Inflammatory macrophage treated with lipopolysaccharide for 4 hours (primary cell): ENCODE data around the gene EGFLAM.

Source experiments
- DNase-seq: peaks from one replicate; pipeline ENCODE4 v3.0.0-alpha.2; 2020

EGFLAM gene

DNA sequence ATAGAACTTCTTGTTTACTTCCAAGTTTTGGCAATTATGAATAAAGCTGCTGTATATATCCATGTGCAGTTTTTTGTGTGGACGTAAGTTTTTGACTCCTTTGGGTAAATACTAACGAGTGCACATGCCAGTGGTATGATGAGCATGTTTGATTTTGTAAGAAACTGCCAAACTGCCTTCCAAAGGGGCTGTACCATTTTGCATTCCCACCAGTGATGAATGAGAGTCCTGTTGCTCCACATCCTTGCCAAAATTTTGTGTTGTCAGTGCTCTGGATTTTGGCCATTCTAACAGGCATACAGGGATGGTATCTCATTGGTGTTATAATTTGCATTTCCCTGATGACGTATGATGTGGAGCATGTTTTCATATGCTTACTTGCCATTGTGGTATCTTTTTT, 73.5 kb downstream of the EGFLAM start:
- no peak for DNase-seq

DNA sequence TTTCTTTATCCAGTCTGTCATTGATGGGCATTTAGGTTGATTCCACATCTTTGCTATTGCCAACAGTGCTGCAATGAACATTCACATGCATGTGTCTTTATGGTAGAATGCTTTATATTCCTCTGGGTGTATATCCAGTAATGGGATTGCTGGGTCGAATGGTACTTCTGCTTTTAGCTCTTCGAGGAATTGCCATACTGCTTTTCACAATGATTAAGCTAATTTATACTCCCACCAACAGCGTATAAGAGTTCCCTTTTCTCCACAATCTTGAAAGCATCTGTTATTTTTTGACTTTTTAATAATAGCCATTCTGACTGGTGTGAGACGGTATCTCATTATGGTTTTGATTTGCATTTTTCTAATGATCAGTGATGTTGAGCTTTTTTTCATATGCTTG, 74.8 kb downstream of the EGFLAM start:
- peak; percentile 24 for DNase-seq

DNA sequence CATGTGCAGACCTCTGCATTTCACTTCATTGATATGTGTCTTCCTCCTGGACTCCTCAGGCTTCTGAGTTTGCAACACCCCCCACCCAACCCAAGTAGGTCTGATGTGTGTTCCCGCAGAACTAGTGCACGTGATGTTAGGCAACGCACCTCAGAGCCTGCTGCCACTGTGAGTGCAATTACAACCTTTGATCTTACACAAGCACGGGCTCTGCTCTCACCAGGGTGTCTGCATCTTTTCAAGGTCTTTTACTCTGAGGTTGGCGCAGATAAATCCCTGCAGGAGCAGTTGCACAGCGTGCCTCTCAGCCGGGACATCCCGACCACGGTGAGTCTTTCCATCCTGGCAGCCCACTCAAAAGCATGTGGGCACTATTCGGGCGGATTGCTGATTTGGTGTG, 80.1 kb downstream of the EGFLAM start:
- no peak for DNase-seq

DNA sequence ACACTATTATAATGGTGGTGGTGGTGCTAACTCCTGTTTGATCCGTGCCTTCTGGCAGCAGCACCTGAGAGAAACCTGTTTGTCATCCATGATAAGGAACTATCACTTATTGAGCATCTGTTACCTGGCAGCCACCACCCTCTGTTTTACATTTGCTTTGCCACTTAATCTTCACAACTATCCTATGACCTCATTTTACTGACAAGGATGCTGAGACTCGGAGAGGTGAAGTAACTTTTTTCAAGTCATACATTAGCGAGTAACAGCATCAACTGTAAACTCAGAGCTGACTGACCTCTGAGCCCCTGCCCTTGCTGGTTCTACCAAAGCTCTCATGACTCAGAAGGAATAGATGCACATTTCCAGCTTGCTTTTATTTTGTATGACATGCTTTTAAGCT, 81.1 kb downstream of the EGFLAM start:
- DNase-seq: no peak

DNA sequence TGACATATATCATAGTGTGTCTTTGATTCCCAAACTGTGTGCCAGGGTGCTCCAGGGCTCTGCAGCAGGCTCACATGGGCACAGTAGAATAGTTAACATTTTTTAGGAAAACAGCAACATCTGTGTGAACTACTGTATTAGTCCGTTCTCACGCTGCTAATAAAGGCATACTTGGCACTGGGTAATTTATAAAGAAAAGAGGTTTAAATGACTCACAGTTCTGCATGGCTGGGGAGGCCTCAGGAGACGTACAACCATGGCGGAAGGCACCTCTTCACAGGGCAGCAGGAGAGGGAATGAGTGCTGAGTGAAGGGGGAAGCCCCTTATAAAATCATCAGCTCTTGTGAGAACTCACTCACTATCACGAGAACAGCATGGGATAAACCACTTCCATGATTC, 82.7 kb downstream of the EGFLAM start:
- DNase-seq: no peak

DNA sequence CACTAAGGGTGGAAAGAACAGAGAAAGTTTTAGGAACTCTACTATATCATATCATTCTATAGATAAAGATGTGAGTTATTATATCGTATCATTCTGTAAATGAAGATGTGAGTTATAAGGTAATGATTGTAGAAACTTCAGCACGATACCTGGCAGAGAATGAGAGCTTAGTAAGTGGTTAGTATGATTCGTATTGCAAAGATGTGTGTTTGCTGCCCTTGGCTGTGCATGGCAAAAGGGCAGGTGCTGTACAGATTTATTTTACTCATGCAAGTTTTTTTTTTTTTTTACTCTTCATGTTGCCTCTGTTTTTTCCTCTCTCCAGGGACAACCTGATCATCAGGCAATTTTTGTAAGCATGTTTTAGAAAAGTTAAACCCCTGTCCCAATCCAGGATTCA, 83.3 kb downstream of the EGFLAM start:
- DNase-seq: no peak

DNA sequence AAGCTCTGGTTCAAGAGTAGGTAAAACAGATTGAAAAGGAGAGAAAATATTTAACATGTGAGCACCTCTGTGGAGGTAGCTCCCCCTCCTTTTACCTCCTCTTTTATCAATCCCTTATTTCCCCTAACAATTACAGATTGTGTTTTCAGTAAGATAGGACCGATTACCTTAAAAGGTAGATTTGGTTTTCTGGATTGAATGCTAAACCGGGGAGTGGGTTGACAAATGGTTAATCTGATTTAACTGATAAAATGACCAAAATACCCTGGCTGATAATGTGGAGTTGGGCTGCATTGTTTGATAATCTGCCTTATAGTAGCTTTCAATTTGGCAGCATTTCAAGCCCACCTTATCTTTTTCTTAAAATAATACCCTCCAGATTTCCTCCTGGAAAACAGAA, 83.9 kb downstream of the EGFLAM start:
- DNase-seq: no peak

DNA sequence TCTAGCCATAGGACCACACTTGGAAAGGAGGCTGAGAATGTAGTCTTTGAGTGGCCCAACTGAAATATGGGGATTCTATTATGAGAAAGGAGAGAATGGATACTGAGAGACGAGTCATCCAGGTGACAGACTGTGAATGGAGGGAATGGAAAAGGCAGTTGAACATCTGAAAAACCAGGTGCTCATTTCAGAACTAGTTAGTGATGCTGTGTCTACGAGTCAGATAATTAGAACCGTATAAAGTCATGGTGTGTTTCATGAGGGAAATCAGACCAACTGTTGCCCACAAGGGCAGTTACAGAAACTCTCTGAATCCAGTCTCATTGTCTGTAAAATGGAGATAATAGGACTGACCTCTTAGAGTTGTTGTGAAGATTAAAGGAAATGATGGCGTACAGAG, 86.5 kb downstream of the EGFLAM start:
- DNase-seq: no peak

DNA sequence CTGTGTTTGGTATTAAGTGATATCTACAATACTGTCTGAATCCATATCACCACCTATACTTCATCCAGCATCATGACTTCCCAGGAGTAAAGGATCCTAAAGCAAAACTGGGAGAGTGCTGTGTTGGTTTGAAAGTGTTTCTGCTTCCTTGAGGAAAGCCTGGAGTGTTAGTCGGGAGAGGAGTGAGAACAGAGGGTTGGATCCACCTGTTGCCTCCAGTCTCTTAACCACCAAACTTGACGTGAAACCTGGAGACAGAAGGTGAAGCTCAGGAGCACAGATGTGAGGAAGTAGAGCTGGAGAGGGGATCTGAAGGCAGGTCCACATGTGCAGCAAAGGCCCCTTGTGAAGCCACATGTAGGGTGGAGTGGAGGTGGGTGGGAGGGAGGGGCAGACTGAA, 88.2 kb downstream of the EGFLAM start:
- DNase-seq: no peak

DNA sequence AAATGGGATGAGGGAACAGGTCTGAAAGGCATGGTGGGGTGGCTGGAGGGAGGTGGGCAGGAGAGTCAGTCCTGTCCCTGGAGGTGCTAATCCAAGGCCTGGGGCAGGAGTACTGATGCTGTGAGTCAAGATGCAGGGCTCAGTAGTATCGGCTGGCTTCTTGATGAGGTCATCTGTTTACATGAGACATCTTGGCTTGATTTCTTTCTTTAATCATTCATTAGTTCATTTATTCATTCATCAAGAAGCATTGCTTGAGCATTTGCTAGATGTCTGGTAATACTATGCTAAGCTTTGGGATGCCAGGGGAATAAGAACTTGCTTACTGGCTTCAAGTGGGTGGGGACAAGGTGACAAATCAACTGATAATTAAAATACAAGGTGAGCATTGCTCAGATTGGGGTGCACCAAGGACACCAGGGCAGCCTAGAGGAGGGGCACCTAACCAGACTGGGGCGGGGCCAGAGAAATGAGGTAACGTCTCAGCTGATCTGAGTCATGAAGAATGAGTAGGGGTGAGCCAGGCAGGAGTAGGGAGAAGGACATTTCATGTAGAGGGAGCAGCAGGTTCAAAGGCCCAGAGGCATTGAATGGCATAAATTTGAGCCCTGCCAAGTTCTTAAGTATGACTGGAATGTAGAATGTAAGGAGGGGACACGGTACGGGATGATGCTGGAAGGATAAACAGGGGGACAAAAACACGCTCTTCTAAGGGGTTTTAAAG, 88.8 kb downstream of the EGFLAM start:
- DNase-seq: no peak

DNA sequence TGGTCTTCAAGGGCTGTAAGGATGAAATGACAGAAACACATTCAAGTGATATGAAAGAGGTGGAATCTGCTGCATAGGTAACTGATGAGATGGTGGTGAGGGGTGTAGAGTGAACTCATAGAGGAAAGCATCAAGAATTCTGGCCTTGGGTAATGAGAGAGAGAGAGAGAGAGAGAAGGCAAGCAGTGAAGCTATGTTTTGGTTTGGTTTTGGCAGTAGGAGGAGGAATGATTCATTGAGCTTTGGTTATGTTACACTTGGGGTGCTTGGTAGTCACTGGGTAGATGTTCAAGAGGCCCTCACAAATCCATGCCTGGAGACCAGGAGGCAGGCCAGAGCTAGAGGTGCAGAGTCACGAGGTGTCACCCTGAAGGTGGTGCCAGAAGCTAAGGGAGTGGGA, 89.5 kb downstream of the EGFLAM start:
- DNase-seq: no peak

DNA sequence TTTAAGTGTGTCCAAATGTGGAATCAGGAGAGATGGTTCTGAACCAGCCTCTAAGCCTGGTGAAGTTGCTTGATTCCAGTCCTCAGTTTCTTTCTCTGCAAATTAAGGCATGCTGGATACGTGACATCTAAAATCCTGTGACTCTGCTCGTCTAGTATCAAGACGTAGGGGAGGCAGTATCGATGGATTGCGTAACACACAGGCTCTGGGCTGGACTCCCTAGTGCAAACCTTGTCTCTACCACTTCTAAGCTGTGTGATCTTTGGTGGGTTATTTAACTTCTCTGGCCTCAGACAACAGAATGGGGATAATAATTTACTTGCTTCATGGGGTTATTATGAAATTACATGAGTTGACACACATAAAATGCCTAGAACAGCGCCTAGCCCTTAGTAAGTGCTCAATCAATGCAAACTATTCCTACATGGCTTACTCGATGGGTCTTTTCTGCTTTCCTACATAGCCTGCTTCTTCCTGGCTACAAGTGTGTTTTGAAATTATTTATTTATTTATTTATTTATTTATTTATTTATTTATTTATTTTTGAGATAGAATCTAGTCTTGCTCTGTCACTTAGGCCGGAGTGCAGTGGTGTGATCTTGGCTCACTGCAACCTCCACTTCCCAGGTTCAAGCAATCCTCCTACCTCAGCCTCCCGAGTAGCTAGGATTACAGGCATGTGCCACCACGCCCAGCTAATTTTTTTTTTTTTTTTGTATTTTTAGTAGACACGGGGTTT, 102.1 kb downstream of the EGFLAM start:
- DNase-seq: no peak

DNA sequence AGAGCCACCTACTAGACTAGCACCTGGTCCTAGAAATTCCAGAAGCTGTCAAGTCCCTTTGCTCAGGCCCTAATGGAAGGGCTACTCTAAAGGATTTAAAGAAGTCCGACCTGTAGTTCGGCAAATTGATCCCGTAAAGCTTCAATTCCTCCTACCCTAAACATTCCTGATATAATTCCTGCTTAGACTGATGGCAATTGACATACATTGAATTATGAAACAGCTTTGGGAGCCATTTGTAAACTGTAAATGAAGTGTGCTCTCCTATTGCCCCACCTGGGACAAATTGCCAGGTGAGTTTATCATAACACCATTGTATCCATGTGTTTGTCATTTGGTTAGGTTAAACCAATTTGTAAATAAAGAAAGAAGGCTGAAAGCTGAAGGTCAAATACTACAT, 104.4 kb downstream of the EGFLAM start:
- no peak for DNase-seq

DNA sequence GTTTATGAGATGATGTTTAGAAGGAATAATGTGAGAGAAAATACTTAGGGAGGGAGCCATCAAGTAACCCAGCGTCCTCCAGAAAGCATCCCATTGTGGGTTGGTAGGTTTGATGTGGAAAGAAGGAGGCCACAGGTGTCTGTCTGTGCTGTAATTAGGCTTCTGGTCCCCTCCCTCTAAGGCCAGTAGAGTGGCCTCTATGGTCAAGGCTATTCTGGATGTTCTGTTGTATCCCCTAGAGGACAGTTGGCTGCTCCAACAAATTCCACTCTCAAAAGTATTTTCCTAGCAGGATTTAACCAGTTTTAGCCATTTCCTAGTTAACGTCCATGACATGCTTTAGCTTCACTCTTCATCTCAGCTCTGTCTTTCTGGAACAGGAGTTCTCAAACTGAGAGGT, 106.5 kb downstream of the EGFLAM start:
- DNase-seq: no peak

DNA sequence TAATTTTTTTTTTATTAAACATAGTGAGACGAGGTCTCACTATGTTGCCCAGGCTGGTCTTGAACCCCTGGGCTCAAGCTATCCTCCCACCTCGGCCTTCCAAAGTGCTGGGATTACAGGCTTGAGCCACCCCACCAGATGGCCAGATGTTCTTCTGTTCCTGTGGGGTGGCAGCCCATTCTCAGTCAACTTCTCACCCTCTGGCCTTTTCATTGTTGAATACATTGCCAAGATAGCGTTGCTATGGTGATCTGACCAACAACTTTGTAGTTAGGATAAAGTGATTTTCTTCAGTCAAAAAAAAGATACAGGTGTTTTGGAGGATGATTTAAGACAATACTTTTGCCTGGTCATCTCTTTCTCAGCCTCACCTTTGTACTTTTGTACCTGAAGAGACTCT, 109.1 kb downstream of the EGFLAM start:
- no peak for DNase-seq

DNA sequence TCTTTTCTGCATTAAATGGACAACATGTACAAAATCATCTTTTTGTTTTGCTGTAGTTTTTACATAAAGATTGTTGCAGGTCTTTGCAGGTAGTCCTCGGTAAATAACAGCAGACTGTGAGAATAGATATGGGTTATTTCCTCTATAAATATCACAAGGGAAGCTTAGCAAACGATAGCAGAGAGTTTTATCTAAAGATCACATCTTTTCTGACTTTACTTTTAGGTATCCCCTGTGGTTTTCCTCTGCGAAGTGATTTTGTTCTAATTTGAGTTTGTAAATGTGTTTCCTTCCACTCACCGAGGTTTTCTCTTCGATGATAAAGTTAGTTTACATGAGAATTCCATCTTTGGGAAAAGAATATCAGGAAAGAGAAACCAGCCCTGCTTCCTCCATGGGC, 109.6 kb downstream of the EGFLAM start:
- no peak for DNase-seq

DNA sequence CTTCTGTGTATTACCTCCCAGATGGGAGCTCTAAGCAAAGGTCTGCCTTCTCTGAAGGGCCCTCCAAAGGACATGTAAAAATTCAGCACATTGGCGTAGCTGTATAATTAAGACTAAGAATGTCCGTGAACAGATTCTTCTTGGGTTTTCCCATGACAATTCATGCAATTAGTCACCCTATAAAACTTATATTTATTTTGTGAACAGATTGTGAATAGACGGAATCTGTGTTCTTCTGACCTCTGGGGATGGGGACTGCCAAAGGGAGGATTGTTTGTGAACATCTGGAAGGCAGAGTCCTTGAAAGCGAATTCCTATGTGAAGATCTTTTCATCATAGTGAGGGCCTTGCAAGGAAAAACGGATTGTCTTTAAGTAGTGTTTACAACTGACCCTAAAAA, 111.3 kb downstream of the EGFLAM start:
- DNase-seq: no peak

DNA sequence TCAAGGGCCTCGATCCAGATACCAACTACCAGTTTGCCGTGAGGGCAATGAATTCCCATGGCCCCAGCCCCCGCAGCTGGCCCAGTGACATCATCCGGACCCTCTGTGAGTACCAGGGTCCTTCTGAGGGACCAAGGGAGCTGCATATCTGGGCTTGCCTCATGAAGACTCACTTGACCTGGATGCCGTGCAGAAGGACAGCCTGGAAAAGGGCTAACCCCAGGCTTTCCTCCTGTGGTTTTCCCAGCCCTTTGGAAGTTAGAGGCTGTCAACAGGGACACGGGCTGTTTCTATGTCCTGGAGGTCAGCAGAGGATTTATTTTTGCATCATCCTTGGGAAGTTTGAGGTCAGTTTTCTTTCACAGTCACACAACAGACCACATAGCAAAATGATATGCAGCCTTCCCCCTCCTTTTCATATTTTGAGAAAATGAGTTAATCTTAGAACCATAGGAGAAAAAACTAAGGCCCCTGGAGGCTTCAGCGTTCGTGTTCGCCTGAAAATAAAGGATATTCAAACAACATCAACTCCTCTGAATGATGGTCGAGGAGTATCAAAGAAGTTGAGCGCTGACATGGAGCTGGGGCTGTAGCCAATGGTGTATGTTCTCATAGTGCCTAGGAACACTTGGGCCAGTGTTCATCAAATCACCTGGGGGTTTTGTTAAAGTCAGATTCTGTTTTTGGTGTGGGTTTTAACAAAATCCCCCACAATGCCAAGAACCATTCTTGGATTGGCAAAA, 112.2 kb downstream of the EGFLAM start:
- DNase-seq: no peak

DNA sequence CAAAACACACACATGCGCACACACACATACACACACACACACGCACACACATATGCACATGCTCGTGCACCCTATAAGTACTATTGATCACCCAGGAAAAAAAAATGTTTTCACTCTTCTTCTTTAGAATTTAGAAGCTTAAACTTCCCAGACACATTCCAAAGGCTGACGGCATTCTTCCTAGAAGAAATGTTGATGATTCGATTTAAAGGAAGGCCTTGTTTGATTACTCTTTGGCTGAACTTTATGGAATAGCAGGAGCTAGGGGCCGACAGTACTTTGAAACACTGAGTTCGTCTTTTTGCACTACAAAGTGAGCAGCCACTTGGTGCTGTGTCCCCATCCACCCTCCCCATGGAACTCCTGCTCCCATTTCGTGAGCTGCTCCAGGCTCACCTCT, 113.2 kb downstream of the EGFLAM start:
- DNase-seq: no peak

DNA sequence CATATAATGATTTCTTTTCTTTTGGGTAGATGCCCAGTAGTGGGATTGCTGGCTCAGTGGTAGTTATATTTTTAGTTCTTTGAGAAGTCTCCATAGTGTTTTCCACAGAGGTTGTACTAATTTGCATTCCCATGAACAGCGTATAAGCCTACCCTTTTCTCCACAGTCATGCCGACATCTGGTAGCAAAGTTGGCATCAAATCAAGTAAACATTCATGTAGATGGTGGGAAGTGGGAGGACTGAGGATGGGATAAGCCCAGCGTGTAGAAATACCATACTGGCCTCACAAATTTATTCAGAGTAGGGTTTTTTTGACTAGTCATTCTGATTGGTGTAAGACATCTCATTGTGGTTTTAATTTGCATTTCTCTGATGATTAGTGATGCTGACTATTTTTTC, 115.4 kb downstream of the EGFLAM start:
- DNase-seq: no peak

DNA sequence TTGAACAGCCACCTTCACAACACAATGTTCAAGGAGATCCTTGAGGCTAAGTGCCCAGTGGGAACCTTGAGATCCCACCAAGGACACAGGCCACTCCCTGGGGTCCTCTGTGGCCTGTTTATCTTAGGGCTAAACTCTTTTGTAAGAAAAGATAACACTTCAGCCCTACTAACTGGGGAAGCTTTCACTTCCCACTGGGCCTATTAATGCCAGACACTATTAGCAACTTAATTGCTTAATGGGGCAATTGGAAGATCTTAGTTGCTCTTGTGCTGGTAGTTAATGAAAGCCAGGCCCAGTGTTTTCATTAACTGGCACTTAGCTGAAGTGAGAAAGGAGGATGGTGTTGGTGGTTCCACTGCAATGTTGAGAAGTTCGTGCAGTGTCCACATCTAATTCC, 117.1 kb downstream of the EGFLAM start:
- no peak for DNase-seq

DNA sequence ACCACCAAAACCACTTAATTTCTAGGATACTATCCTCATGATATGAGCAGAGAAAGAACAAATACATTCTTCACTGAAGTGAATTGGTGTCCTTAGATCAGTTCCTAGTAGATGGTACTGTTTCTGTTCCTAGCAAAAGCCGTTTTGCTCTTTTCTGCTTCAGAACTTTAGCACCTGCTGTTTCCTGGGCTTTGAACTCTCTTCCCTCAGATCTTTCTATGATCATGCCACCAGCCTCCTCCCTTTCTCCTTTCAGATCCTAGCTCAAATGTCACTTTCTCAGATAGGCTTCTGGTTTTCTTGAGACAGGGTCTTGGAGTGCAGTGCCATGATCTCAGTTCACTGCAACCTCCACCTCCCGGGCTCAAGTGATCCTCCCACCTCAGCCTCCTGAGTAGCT, 118.0 kb downstream of the EGFLAM start:
- no peak for DNase-seq

DNA sequence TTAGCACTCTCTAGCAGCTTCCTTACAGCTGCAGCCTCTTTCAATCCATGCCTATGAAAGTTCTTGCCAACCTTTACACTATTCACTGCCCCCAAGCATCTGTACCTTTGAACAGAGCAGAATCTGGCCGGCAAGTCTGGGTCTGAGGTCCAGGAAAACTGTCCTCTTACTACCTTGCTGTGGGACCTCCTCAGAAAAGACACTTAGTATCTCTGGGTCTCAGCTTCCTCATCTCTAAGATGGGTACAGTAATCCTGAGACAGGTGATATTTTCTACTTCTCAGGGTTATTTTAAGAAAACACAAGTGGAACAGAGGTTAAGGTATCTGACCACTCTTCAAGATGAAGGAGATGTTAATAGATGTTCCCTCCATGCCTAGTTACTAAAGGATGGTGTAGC, 120.2 kb downstream of the EGFLAM start:
- DNase-seq: no peak

DNA sequence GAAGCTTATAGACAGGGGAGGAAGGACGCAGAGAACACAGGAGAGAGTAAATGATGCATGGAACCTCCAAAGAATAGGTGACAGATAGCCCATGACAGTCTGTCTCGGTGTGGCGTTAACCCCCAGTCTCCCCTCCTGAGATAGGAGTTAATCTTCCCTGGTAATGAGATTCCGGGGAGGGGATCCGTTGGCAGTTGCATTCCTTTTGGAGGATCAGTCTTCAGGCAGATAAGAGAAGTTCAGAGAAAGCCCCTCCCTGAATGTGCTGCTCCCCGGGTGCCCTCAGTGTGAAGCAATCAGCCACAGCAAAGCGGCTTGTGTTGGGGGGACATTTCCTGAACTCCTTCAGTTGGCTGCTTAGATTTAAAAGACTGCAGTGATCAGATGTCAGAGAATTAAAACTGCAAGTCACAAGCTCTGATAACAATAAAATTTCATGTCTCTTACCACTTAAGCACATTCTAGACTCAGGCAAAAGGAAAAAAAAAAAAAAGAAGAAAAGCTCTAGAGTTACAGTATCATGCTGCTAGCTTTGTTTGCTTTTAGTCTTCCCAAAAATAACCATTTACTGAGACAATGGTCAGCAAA, 121.1 kb downstream of the EGFLAM start:
- DNase-seq: no peak
